GM18526 (cell line): ENCODE data around the gene BTBD6.

ENCODE experiments used
- POLR2A ChIP-seq: IDR thresholded peaks from 3 replicates; pipeline ENCODE4 v1.6.1; 2011; ENCODE audit not compliant: insufficient read length; ENCODE audit errors: extremely low read depth

Gene BTBD6

GRCh38 chr14:105292826-105293711, 44.7 kb downstream of the BTBD6 start:
- no peak for TF ChIP-seq POLR2A

DNA sequence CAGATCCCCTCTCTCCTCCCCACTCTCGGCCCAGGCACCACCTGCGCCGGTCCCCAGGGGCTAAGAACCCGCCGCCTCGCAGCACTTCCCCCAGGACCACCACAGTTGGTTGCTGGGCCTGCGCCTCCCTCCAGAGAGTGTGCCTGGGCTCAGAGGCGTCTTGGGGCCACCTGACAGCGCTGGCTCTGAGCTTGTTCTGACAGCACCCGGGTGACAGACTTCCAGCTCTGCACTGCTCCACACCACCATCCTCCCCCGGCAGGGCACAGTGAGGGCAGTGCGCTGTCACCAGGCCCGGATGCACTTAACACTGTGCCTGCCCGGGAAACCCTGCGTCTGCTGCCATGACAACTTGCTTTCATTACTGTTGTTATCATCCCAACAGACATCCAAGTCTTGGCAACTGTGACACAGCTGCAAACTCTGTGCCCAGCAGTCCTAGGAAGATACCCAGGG, 45.8 kb downstream of the BTBD6 start:
- TF ChIP-seq POLR2A, result no peak

DNA sequence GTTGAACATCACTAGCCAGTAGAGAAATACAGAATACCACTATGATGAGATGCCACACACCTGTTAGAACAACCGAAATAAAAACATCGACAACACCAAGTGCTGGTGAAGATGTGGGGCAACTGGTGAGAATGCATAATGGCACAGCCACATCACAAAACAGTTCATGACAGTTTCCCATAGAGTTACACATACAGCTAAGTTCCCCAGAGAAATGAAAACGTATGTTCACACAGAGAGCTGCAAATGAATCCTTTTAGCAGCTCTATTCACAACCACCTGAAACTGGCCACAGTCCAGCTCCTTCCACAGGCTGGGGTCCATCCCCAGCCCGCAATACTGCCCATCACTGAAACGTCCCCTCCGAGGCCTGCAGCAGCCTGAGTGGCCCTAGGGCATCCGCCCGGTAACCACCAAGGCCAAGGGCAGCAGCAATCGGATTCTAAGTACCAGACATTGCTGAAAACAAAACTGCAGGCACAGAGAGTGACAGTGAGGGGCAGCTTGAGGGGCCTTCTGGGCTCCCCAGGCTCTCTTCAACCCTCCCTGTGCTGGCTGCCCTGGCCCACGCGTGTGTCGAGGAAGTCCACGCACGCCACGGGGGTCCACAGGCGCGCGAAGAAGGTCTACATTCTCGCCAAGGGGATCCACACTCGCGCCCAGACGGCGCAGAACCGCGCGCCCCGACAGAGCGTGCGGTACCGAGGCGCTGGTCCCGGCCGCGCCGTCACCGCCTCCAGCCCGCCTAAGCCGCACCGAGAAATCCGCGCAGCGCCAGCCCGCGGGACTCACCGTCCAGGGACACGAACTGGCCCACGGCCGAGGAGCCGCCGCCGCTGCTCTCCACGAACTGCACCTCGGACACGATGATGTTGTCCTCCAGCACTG, 51.6 kb downstream of the BTBD6 start:
- no peak for TF ChIP-seq POLR2A
